GM12865 (cell line): ENCODE results near the gene ZFAND3.

Source experiments
- DNase-seq: peaks from one replicate; pipeline ENCODE4 v3.0.0; 2010; ENCODE audit warnings: low read depth
- H3K4me3 ChIP-seq: 2 replicates; pipeline ENCODE4 v1.5.1; 2011; ENCODE audit warnings: mild to moderate bottlenecking, low read depth, low read length, control low read depth
- TF ChIP-seq, protein P1 (sequence below): IDR thresholded peaks from 2 replicates; pipeline ENCODE4 v1.5.1; 2011; ENCODE audit warnings: low read length, control low read depth, low read depth, inconsistent platforms; ENCODE audit not compliant: insufficient read depth; ENCODE audit errors: missing control alignments

Gene ZFAND3

GRCh38 chr6:38056361-38056760 is 236.8 kb downstream of the ZFAND3 start:
- DNase-seq, result no peak
- H3K4me3 ChIP-seq, result no peak overlapping the region
- TF ChIP-seq, protein P1, sequence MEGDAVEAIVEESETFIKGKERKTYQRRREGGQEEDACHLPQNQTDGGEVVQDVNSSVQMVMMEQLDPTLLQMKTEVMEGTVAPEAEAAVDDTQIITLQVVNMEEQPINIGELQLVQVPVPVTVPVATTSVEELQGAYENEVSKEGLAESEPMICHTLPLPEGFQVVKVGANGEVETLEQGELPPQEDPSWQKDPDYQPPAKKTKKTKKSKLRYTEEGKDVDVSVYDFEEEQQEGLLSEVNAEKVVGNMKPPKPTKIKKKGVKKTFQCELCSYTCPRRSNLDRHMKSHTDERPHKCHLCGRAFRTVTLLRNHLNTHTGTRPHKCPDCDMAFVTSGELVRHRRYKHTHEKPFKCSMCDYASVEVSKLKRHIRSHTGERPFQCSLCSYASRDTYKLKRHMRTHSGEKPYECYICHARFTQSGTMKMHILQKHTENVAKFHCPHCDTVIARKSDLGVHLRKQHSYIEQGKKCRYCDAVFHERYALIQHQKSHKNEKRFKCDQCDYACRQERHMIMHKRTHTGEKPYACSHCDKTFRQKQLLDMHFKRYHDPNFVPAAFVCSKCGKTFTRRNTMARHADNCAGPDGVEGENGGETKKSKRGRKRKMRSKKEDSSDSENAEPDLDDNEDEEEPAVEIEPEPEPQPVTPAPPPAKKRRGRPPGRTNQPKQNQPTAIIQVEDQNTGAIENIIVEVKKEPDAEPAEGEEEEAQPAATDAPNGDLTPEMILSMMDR, result no peak

DNA sequence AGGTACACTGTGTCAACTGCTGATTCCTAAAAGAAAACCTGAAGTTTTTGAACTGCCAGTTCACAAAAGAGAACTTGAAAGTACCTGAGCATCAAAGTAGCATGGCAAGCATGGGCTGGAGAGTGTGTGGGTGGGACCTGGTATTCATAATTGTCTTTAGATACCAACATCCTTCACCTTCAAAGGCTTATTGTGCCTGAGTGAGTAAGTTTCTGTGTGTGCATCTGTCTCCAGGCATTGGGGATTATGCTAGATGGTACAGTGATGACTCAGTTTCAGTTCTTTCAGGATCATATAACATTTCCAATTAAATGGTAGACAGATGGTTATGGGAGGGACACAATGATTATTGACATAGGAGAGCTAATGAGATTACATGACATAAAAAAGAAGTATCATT is 238.5 kb downstream of the ZFAND3 start:
- peak; percentile 59 for DNase-seq
- TF ChIP-seq, protein P1, result no peak
- no peak overlapping the region for H3K4me3 ChIP-seq

DNA sequence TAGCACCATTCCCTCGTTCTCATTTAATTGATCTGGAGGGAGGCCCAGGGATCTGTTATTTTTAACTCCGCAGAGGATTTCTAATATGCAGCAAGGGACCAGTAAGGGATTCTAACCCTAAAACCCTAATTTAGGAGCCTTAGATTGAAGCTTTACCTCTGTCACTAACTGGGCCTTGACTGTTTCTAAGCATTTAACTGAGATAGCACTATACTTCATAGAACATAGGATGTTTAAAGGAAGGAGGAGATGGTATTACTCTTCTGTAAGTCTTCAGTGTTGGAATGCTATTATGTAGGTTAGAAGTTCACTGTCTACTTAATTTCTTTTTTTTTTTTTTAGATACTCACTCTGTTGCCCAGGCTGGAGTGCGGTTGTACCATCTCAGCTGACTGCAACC is 242.5 kb downstream of the ZFAND3 start:
- DNase-seq, result no peak
- TF ChIP-seq, protein P1, result no peak
- H3K4me3 ChIP-seq, result no peak overlapping the region

GRCh38 chr6:38063973-38064372 is 244.4 kb downstream of the ZFAND3 start:
- no peak for DNase-seq
- TF ChIP-seq, protein P1, result no peak
- no peak overlapping the region for H3K4me3 ChIP-seq

- H3K4me3 ChIP-seq, result no peak overlapping the region
- TF ChIP-seq, protein P1, result no peak
- DNase-seq, result no peak
Measured at GRCh38 chr6:38064431-38064830, 244.9 kb downstream of the ZFAND3 start.

DNA sequence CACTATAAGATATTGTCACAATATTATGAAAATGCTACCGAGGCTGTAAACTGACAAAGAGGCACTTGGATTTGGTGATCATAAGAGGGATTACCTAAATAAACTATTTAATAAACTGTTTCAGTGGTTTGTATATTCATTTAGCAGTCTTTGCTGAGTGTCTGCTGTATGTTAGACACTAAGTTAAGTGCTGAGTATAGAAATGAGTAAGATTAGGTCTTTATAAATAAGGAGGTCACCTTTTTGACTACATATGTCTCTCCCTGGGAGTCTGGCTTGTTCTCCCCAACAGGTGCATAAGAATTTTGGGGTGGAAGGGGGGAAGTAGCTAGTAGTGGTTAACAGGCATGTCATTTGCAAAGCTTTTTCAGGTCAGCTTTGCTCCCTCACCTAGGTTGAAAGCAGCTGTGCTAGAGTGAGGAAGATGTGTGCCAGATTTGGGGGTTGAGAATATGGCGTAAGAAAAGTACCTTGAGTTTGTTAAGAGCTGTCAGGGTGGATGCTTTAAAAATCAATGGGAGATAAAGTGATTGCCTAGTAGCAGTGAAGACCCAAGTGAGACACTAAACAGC is 246.3 kb downstream of the ZFAND3 start:
- H3K4me3 ChIP-seq, result no peak overlapping the region
- peak; percentile 35 for DNase-seq
- TF ChIP-seq, protein P1, result no peak

- H3K4me3 ChIP-seq, result no peak overlapping the region
- TF ChIP-seq, protein P1, result no peak
- DNase-seq, result no peak
Measured at GRCh38 chr6:38067263-38067980, 247.9 kb downstream of the ZFAND3 start.
